IPS-15b (cell line): ENCODE data around the gene SIM2.

ENCODE experiments used
- H3K27me3 ChIP-seq: one replicate; pipeline ENCODE4 v1.6.1; 2013; ENCODE audit warnings: low read length; ENCODE audit not compliant: control insufficient read depth, insufficient read depth
- H3K36me3 ChIP-seq: one replicate; pipeline ENCODE4 v1.6.1; 2013; ENCODE audit warnings: low read length; ENCODE audit not compliant: control insufficient read depth, insufficient read depth
- H3K4me1 ChIP-seq: one replicate; pipeline ENCODE4 v1.6.1; 2013; ENCODE audit warnings: mild to moderate bottlenecking, low read length; ENCODE audit not compliant: control insufficient read depth, insufficient read depth
- H3K4me3 ChIP-seq: one replicate; pipeline ENCODE4 v1.5.1; 2013; ENCODE audit warnings: low read depth, low read length
- H3K9ac ChIP-seq: one replicate; pipeline ENCODE4 v1.6.1; 2013; ENCODE audit warnings: low read depth, mild to moderate bottlenecking, low read length
- H3K9me3 ChIP-seq: one replicate; pipeline ENCODE4 v1.6.1; 2013; ENCODE audit warnings: mild to moderate bottlenecking, low read length; ENCODE audit not compliant: control insufficient read depth, insufficient read depth

Gene SIM2

GRCh38 chr21:36697060-36697850, 1.7 kb upstream of the SIM2 start:
- H3K4me3 ChIP-seq: peak overlapping the region; percentile 52
- H3K9me3 ChIP-seq: no peaks in the 10 kb centered on the region
- peaks cover 98% of the 10 kb centered on the region for H3K27me3 ChIP-seq

GRCh38 chr21:36697851-36698384, 997 bp upstream of the SIM2 start:
- Histone ChIP-seq H3K27me3 (peaks cover 98% of the 10 kb centered on the region), H3K4me3 (peak overlapping the region; percentile 52), H3K4me1 (no peaks in the 10 kb centered on the region), H3K9ac (no peak overlapping the region), H3K36me3 (no peaks in the 10 kb centered on the region), H3K9me3 (no peaks in the 10 kb centered on the region)

More at GRCh38 chr21:36697060-36697850, 1.7 kb upstream of the SIM2 start:
- H3K36me3 ChIP-seq: no peaks in the 10 kb centered on the region
- no peaks in the 10 kb centered on the region for H3K4me1 ChIP-seq
- no peak overlapping the region for H3K9ac ChIP-seq

GRCh38 chr21:36698385-36698980, 432 bp upstream of the SIM2 start:
- H3K9ac ChIP-seq: no peak overlapping the region
- H3K36me3 ChIP-seq: no peaks in the 10 kb centered on the region
- H3K9me3 ChIP-seq: no peaks in the 10 kb centered on the region
- H3K4me3 ChIP-seq: peak overlapping the region; percentile 52
- peaks cover 98% of the 10 kb centered on the region for H3K27me3 ChIP-seq
- H3K4me1 ChIP-seq: no peaks in the 10 kb centered on the region

- peaks cover 98% of the 10 kb centered on the region for H3K27me3 ChIP-seq
- H3K36me3 ChIP-seq: no peaks in the 10 kb centered on the region
- H3K9ac ChIP-seq: no peak overlapping the region
- H3K4me1 ChIP-seq: no peaks in the 10 kb centered on the region
- no peaks in the 10 kb centered on the region for H3K9me3 ChIP-seq
- peak overlapping the region; percentile 45 for H3K4me3 ChIP-seq
These were observed 805 bp downstream of the SIM2 start for GRCh38 chr21:36699546-36700294.

GRCh38 chr21:36700295-36700970, 1.5 kb downstream of the SIM2 start:
- Histone ChIP-seq H3K4me3 (peak overlapping the region; percentile 45), H3K27me3 (peaks cover 98% of the 10 kb centered on the region), H3K4me1 (no peaks in the 10 kb centered on the region), H3K9me3 (no peaks in the 10 kb centered on the region), H3K36me3 (no peaks in the 10 kb centered on the region), H3K9ac (no peak overlapping the region)

- Histone ChIP-seq H3K9ac (no peak overlapping the region), H3K27me3 (peaks cover 98% of the 10 kb centered on the region)
These were observed 2.2 kb downstream of the SIM2 start for GRCh38 chr21:36700971-36701755.

GRCh38 chr21:36701756-36702621, 3.1 kb downstream of the SIM2 start:
- Histone ChIP-seq H3K36me3 (no peaks in the 10 kb centered on the region), H3K4me3 (peak overlapping the region; percentile 45), H3K9me3 (no peaks in the 10 kb centered on the region), H3K27me3 (peaks cover 98% of the 10 kb centered on the region), H3K4me1 (peaks cover 5% of the 10 kb centered on the region), H3K9ac (no peak overlapping the region)

More at GRCh38 chr21:36700971-36701755, 2.2 kb downstream of the SIM2 start:
- Histone ChIP-seq H3K9me3 (no peaks in the 10 kb centered on the region), H3K4me1 (peaks cover 5% of the 10 kb centered on the region), H3K36me3 (no peaks in the 10 kb centered on the region), H3K4me3 (peak overlapping the region; percentile 45)

- Histone ChIP-seq H3K9ac (no peak overlapping the region), H3K4me1 (peaks cover 5% of the 10 kb centered on the region), H3K27me3 (peaks cover 98% of the 10 kb centered on the region), H3K36me3 (no peaks in the 10 kb centered on the region), H3K9me3 (no peaks in the 10 kb centered on the region), H3K4me3 (peak overlapping the region; percentile 28)
These were observed 3.7 kb downstream of the SIM2 start for GRCh38 chr21:36702622-36702968.

- no peak overlapping the region for H3K9ac ChIP-seq
- peak overlapping the region; percentile 37 for H3K4me3 ChIP-seq
- H3K36me3 ChIP-seq: no peaks in the 10 kb centered on the region
- H3K4me1 ChIP-seq: peaks cover 5% of the 10 kb centered on the region
- peaks cover 98% of the 10 kb centered on the region for H3K27me3 ChIP-seq
- no peaks in the 10 kb centered on the region for H3K9me3 ChIP-seq
These were observed 4.2 kb downstream of the SIM2 start for GRCh38 chr21:36703123-36703522.

- Histone ChIP-seq H3K4me3 (peak overlapping the region; percentile 37), H3K4me1 (peaks cover 5% of the 10 kb centered on the region), H3K36me3 (no peaks in the 10 kb centered on the region), H3K9me3 (no peaks in the 10 kb centered on the region), H3K27me3 (peaks cover 98% of the 10 kb centered on the region), H3K9ac (no peak overlapping the region)
These were observed 4.8 kb downstream of the SIM2 start for GRCh38 chr21:36703626-36704280.
